ENCODE data around the gene VSX2.

- TF ChIP-seq POLR2A (IDR thresholded peaks at IDR 0.05; ENCODE audit: low read length) = no peak
- TF ChIP-seq RFX5 (IDR thresholded peaks at IDR 0.05) = no peak
- TF ChIP-seq, protein P1, sequence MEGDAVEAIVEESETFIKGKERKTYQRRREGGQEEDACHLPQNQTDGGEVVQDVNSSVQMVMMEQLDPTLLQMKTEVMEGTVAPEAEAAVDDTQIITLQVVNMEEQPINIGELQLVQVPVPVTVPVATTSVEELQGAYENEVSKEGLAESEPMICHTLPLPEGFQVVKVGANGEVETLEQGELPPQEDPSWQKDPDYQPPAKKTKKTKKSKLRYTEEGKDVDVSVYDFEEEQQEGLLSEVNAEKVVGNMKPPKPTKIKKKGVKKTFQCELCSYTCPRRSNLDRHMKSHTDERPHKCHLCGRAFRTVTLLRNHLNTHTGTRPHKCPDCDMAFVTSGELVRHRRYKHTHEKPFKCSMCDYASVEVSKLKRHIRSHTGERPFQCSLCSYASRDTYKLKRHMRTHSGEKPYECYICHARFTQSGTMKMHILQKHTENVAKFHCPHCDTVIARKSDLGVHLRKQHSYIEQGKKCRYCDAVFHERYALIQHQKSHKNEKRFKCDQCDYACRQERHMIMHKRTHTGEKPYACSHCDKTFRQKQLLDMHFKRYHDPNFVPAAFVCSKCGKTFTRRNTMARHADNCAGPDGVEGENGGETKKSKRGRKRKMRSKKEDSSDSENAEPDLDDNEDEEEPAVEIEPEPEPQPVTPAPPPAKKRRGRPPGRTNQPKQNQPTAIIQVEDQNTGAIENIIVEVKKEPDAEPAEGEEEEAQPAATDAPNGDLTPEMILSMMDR (IDR thresholded peaks at IDR 0.05) = no peak
- no peak for TF ChIP-seq HOXB5 (CRISPR knock-in tag; IDR thresholded peaks at IDR 0.05)
- no peak for TF ChIP-seq RNF2 (IDR thresholded peaks at IDR 0.05; ENCODE audit: borderline replicate concordance, low read depth)
- TF ChIP-seq KDM5A (IDR thresholded peaks at IDR 0.05) = no peak
- TF ChIP-seq, protein P2, sequence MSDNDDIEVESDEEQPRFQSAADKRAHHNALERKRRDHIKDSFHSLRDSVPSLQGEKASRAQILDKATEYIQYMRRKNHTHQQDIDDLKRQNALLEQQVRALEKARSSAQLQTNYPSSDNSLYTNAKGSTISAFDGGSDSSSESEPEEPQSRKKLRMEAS (IDR thresholded peaks at IDR 0.05) = no peak
- TF ChIP-seq RAD21 (conservative IDR thresholded peaks at IDR 0.05 in 1 of 2, IDR thresholded peaks at IDR 0.05 in 1 of 2) = no peak
- TF ChIP-seq, protein P3, sequence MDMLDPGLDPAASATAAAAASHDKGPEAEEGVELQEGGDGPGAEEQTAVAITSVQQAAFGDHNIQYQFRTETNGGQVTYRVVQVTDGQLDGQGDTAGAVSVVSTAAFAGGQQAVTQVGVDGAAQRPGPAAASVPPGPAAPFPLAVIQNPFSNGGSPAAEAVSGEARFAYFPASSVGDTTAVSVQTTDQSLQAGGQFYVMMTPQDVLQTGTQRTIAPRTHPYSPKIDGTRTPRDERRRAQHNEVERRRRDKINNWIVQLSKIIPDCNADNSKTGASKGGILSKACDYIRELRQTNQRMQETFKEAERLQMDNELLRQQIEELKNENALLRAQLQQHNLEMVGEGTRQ (IDR thresholded peaks at IDR 0.05) = no peak
- TF ChIP-seq CBX2 (IDR thresholded peaks at IDR 0.05; ENCODE audit: borderline replicate concordance, low read depth) = no peak
These were observed 70.1 kb downstream of the VSX2 start for GRCh38 chr14:74309125-74310022.

All from A549 (cell line).